ENCODE measurements around the gene BCL2L12. TPM values are rescaled to one million over a fixed set of nuclear protein-coding genes. Genes with fewer than 3 reads are reported as not detected.

BCL2L12 gene
- total and polyA plus RNA-seq, 2 of the 13 experiments (the other 11 are each of a cell fraction or from before 2014, with no cell fraction given) = 26.8 to 40.8 TPM

DNA sequence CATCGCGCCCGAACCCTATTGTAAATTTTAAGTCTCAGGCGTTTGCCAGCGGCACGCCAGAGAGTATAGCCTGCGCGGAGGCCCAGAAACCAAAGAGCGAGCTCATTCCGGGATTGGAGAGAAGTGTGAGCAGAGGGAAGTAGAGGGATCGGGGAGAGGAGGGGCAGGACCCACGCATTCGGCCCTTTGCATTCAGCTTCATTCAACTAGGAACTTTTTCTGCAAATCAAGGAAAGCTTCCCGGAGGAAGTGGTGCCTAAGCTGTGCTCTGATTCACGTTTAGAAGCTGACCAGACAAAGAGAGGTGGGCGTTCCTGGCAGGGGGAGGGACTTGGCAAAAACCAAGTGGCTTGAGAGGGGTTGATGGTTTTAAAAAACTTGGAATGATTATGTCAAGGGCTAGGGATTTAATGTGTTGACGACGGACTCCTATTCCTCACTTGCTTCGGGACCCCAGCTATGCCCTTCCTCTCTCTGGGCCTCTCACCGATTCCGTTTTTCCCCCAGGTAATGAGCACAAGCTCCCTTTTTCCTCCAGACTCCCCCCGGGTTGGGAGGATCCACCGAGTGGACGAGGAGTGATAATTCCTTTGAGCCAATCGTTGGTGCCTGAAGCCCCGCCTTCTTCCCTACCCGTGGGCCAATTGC, 10.5 kb downstream of the BCL2L12 start (continued):
- TF ChIP-seq ZNF3 (CRISPR knock-in tag; IDR thresholded peaks at IDR 0.05) (no peak), ZNF224 (CRISPR knock-in tag; IDR thresholded peaks at IDR 0.05) (no peak), CHCHD3 (CRISPR knock-in tag; IDR thresholded peaks at IDR 0.05) (no peak), ZNF367 (CRISPR knock-in tag; IDR thresholded peaks at IDR 0.05; ENCODE audit: borderline replicate concordance) (no peak), ZNF547 (CRISPR knock-in tag; IDR thresholded peaks at IDR 0.05) (no peak), ZBTB3 (CRISPR knock-in tag; IDR thresholded peaks at IDR 0.05; ENCODE audit: borderline replicate concordance, low read depth) (no peak), XRCC5 (optimal IDR thresholded peaks at IDR 0.05; ENCODE audit: low read length) (no peak), ZNF768 (CRISPR knock-in tag; IDR thresholded peaks at IDR 0.05) (peak; percentile 68), SRSF9 (IDR thresholded peaks at IDR 0.05; ENCODE audit: borderline replicate concordance, insufficient read depth, low read depth, low read length, poor library complexity, severe bottlenecking) (no peak), HBP1 (CRISPR knock-in tag; IDR thresholded peaks at IDR 0.05; ENCODE audit: low read depth) (peak; percentile 58; the same call in 1 of the 2 replicates), ZNF792 (CRISPR knock-in tag; IDR thresholded peaks at IDR 0.05) (no peak), NFKB2 (CRISPR knock-in tag; IDR thresholded peaks at IDR 0.05; ENCODE audit: borderline replicate concordance) (no peak), NFATC3 (CRISPR knock-in tag; IDR thresholded peaks at IDR 0.05) (peak; percentile 69; the same call in 1 of the 2 replicates), RAD51 (IDR thresholded peaks at IDR 0.05; ENCODE audit: borderline replicate concordance) (no peak), SP2 (CRISPR knock-in tag; IDR thresholded peaks at IDR 0.05) (no peak), AHDC1 (CRISPR knock-in tag; IDR thresholded peaks at IDR 0.05; ENCODE audit: borderline replicate concordance) (no peak), ZFP90 (CRISPR knock-in tag; IDR thresholded peaks at IDR 0.05; ENCODE audit: borderline replicate concordance) (no peak), CEBPB (IDR thresholded peaks at IDR 0.05; ENCODE audit: borderline replicate concordance, low read depth, low read length) (no peak), DPF2 (CRISPR knock-in tag; IDR thresholded peaks at IDR 0.05; ENCODE audit: borderline replicate concordance, low read depth) (no peak), SMARCE1 (IDR thresholded peaks at IDR 0.05; ENCODE audit: borderline replicate concordance) (no peak), NFIB (CRISPR knock-in tag; IDR thresholded peaks at IDR 0.05; ENCODE audit: borderline replicate concordance) (no peak), ZSCAN29 (CRISPR knock-in tag; conservative IDR thresholded peaks at IDR 0.05) (no peak), ZBTB37 (CRISPR knock-in tag; IDR thresholded peaks at IDR 0.05) (no peak)

All from HepG2 (cell line).